NCI-H2171 (cell line): Measurements from ENCODE around the gene WDR86.

Source experiments
- DNase-seq: peaks from one replicate; lab custom pipeline; 2025; lab: John Stamatoyannopoulos, UW

The WDR86 gene

GRCh38 chr7:151347200-151347599 lies 62.6 kb downstream of the WDR86 start:
- DNase-seq, result no peak

- DNase-seq, result no peak
These were observed 63.4 kb downstream of the WDR86 start for GRCh38 chr7:151346470-151346769.

GRCh38 chr7:151345576-151346469 lies 64.0 kb downstream of the WDR86 start:
- DNase-seq, result no peak

- DNase-seq, result no peak
These were observed 66.3 kb downstream of the WDR86 start for GRCh38 chr7:151343516-151343915.

GRCh38 chr7:151342811-151343210 lies 67.0 kb downstream of the WDR86 start:
- no peak for DNase-seq

GRCh38 chr7:151342102-151342646 lies 67.7 kb downstream of the WDR86 start:
- no peak for DNase-seq

GRCh38 chr7:151341357-151342101 lies 68.3 kb downstream of the WDR86 start, which contains the start of gene NUB1:
TSS of gene NUB1 (plus strand) at chr7:151341812. CDS start at chr7:151345350, 3,538 bp downstream.
- peak; percentile 91 for DNase-seq

- no peak for DNase-seq
These were observed 69.0 kb downstream of the WDR86 start for GRCh38 chr7:151340794-151341356.

GRCh38 chr7:151339651-151340382 lies 70.0 kb downstream of the WDR86 start:
- DNase-seq, result no peak

- DNase-seq, result no peak
These were observed 71.0 kb downstream of the WDR86 start for GRCh38 chr7:151338809-151339208.

- DNase-seq, result no peak
These were observed 72.5 kb downstream of the WDR86 start for GRCh38 chr7:151337346-151337745.

- no peak for DNase-seq
These were observed 73.7 kb downstream of the WDR86 start for GRCh38 chr7:151336027-151336708.

GRCh38 chr7:151334628-151335027 lies 75.2 kb downstream of the WDR86 start:
- DNase-seq, result no peak
